ENCODE data around the gene B4GALNT4.
"Not testable (repeated sequence)": the region's sequence is repeated elsewhere in the genome, so short reads cannot be mapped to it uniquely, and the experiment has no call there.

Gene B4GALNT4

DNA sequence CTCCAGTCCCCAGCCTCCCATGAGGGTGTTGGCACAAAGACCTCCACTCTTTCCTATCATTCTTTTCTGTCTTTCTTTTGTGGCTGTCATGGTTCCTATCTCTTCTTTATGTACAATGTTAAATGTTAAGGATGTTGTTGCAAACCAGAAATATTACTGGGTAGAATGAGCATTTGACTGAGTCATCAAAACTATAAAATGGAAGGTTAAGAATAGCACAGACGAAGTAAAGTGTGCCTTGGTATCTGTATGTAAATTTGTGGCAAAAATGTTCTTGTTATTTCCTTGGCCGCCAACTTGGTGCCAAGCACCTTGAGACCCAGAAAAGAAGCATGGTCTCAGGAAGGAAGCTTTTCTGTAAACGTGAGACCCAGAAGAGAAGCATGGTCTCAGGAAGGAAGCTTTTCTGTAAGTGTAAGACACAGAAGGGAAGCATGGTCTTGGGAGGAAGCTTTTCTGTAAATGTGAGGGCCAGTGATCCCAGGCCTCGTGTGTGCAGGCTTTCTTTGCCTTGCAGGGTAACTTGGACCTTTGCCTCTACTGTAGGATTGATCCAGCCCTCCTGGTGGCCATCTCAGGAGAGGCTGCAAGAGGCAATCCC lies 18.0 kb downstream of the B4GALNT4 start:
- no peaks in the 10 kb centered on the region for H3F3A ChIP-seq (ENCODE audit: insufficient read depth, low read length)
- no peaks in the 10 kb centered on the region for H4K20me1 ChIP-seq (ENCODE audit: insufficient read depth, low read length)
- DNase-seq = no peak
- TF ChIP-seq EZH2 (optimal IDR thresholded peaks at IDR 0.05; ENCODE audit: low read depth, low read length) = no peak
- H3K9me3 ChIP-seq (replicated peaks; ENCODE audit: insufficient read depth, low read length) = no peaks in the 10 kb centered on the region
- H3K27ac ChIP-seq (ENCODE audit: low read length) = no peak overlapping the region
- no peaks in the 10 kb centered on the region for H3K79me2 ChIP-seq (ENCODE audit: low read length)
- H3K4me2 ChIP-seq (ENCODE audit: low read depth, low read length) = no peak overlapping the region
- no peak overlapping the region for H3K9ac ChIP-seq (ENCODE audit: low read length)
- no peaks in the 10 kb centered on the region for H3K36me3 ChIP-seq (replicated peaks; ENCODE audit: insufficient read depth, low read length)
- no peak overlapping the region for H2AFZ ChIP-seq (ENCODE audit: low read length)
- no peaks in the 10 kb centered on the region for H3K4me1 ChIP-seq (ENCODE audit: low read length)
- peaks cover 81% of the 10 kb centered on the region for H3K27me3 ChIP-seq (replicated peaks; ENCODE audit: insufficient read depth, low read length)
- H3K4me3 ChIP-seq (ENCODE audit: low read length) = no peak overlapping the region
- H3K9me2 ChIP-seq (replicated peaks; ENCODE audit: insufficient read depth, low read length) = no peaks in the 10 kb centered on the region

DNA sequence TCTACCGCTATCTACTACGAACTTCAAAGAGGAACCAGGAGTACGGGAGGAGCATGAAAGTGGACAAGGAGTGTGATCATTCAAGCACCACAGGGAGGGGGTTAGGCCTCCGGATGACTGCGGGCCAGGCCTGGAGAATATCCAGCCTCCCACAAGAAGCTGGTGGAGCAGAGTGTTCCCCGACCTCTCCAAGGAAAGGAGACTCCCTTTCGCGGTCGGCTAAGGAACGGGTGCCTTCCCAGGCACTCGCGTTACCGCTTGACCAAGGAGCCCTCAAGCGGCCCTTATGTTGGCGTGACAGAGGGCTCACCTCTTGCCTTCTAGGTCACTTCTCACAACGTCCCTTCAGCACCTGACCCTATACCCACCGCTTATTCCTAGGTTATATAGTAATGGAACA lies 20.1 kb downstream of the B4GALNT4 start:
- peaks cover 72% of the 10 kb centered on the region for H3K27me3 ChIP-seq (replicated peaks; ENCODE audit: insufficient read depth, low read length)
- H3K9me3 ChIP-seq (replicated peaks; ENCODE audit: insufficient read depth, low read length); H3K4me1 ChIP-seq (ENCODE audit: low read length); DNase-seq; H3K36me3 ChIP-seq (replicated peaks; ENCODE audit: insufficient read depth, low read length); H3K9me2 ChIP-seq (replicated peaks; ENCODE audit: insufficient read depth, low read length); H3K79me2 ChIP-seq (ENCODE audit: low read length); H3K9ac ChIP-seq (ENCODE audit: low read length); H2AFZ ChIP-seq (ENCODE audit: low read length); H3F3A ChIP-seq (ENCODE audit: insufficient read depth, low read length); H4K20me1 ChIP-seq (ENCODE audit: insufficient read depth, low read length); H3K4me2 ChIP-seq (ENCODE audit: low read depth, low read length); H3K27ac ChIP-seq (ENCODE audit: low read length); H3K4me3 ChIP-seq (ENCODE audit: low read length): not testable (repeated sequence)

DNA sequence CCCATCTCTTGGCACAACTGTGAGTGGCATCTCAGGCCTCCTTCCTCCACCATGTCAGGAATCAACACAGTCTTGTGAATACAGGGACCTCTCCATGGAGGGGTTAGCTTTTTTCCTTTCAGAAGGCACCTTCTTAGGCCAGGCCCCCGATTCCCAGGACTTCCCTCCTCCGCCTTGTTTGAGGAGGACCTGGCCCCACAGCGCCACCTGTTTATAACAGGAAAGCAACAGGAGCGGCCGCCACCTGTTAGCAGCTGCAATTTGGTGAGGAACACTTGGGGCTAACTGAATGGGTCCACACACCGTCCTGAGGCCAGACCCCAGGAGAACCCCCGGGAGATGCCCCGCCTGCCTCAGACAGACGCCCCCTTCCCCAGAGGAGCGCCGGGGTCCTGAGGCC lies 20.9 kb downstream of the B4GALNT4 start:
- Histone ChIP-seq H3K27ac (ENCODE audit: low read length) (no peak overlapping the region), H3K36me3 (replicated peaks; ENCODE audit: insufficient read depth, low read length) (no peaks in the 10 kb centered on the region), H3K79me2 (ENCODE audit: low read length) (no peaks in the 10 kb centered on the region), H3K27me3 (replicated peaks; ENCODE audit: insufficient read depth, low read length) (peaks cover 76% of the 10 kb centered on the region), H3F3A (ENCODE audit: insufficient read depth, low read length) (no peaks in the 10 kb centered on the region), H4K20me1 (ENCODE audit: insufficient read depth, low read length) (no peaks in the 10 kb centered on the region), H3K4me2 (ENCODE audit: low read depth, low read length) (no peak overlapping the region), H3K9ac (ENCODE audit: low read length) (no peak overlapping the region), H3K9me3 (replicated peaks; ENCODE audit: insufficient read depth, low read length) (no peaks in the 10 kb centered on the region), H3K4me1 (ENCODE audit: low read length) (no peaks in the 10 kb centered on the region), H3K9me2 (replicated peaks; ENCODE audit: insufficient read depth, low read length) (no peaks in the 10 kb centered on the region), H2AFZ (ENCODE audit: low read length) (no peak overlapping the region), H3K4me3 (ENCODE audit: low read length) (no peak overlapping the region)
- TF ChIP-seq, protein P1, sequence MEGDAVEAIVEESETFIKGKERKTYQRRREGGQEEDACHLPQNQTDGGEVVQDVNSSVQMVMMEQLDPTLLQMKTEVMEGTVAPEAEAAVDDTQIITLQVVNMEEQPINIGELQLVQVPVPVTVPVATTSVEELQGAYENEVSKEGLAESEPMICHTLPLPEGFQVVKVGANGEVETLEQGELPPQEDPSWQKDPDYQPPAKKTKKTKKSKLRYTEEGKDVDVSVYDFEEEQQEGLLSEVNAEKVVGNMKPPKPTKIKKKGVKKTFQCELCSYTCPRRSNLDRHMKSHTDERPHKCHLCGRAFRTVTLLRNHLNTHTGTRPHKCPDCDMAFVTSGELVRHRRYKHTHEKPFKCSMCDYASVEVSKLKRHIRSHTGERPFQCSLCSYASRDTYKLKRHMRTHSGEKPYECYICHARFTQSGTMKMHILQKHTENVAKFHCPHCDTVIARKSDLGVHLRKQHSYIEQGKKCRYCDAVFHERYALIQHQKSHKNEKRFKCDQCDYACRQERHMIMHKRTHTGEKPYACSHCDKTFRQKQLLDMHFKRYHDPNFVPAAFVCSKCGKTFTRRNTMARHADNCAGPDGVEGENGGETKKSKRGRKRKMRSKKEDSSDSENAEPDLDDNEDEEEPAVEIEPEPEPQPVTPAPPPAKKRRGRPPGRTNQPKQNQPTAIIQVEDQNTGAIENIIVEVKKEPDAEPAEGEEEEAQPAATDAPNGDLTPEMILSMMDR (IDR thresholded peaks at IDR 0.05; ENCODE audit: low read length) = peak; percentile 33
- TF ChIP-seq EZH2 (optimal IDR thresholded peaks at IDR 0.05; ENCODE audit: low read depth, low read length) (no peak), EZH2phosphoT487 (IDR thresholded peaks at IDR 0.05; ENCODE audit: low read length) (no peak)
- no peak for DNase-seq

DNA sequence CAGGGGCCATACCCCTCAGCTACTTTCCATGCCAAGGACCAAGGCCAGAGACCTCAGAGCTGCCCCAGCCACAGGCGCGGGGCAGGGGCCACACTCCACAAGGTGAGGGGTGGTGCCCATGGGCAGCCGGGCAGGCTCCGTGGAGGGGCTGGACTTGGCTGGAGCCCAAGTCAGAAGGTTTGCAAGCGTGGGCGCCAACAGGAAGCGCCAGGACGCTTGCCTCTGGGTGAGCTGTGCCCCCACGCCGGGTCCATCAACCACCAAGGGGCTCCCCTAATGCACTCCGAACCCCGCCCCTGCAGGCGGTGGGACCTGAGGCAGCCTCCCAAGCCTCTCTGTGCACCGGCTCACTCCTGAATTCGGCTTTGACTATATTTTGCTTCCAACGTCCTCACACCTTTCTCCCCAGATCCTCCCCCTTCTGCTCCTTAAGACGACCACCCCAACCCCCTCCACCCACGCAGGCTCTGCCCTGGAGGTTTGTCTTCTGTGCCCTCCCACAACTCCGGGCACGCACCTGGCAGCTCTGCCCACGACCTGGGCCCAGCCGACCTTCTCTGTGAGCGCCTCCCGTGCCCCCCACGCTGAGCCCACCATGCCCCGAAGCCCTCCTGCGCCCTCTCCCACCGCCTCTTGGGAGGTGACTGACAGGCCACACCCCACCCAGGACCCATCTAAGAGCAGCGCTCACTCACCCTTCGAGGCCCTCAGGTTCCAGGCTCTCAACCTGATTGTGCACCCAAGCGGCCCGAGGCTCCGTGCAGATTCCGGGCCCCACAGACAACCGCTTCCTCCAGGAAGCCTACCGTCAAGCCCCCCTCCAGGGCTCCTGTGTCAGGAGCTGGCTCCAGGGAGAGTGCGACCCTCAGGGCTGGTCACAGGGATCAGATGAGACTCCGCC lies 22.1 kb downstream of the B4GALNT4 start:
- no peak for DNase-seq
- peaks cover 78% of the 10 kb centered on the region for H3K27me3 ChIP-seq (replicated peaks; ENCODE audit: insufficient read depth, low read length)
- no peak overlapping the region for H3K4me2 ChIP-seq (ENCODE audit: low read depth, low read length)
- no peaks in the 10 kb centered on the region for H3K9me3 ChIP-seq (replicated peaks; ENCODE audit: insufficient read depth, low read length)
- no peaks in the 10 kb centered on the region for H3K36me3 ChIP-seq (replicated peaks; ENCODE audit: insufficient read depth, low read length)
- no peaks in the 10 kb centered on the region for H4K20me1 ChIP-seq (ENCODE audit: insufficient read depth, low read length)
- no peak overlapping the region for H3K27ac ChIP-seq (ENCODE audit: low read length)
- TF ChIP-seq EZH2 (optimal IDR thresholded peaks at IDR 0.05; ENCODE audit: low read depth, low read length) = no peak
- TF ChIP-seq, protein P1 (IDR thresholded peaks at IDR 0.05; ENCODE audit: low read length) = no peak
- TF ChIP-seq EZH2phosphoT487 (IDR thresholded peaks at IDR 0.05; ENCODE audit: low read length) = no peak
- no peaks in the 10 kb centered on the region for H3K4me1 ChIP-seq (ENCODE audit: low read length)
- H3F3A ChIP-seq (ENCODE audit: insufficient read depth, low read length) = no peaks in the 10 kb centered on the region
- H3K4me3 ChIP-seq (ENCODE audit: low read length) = no peak overlapping the region
- no peaks in the 10 kb centered on the region for H3K79me2 ChIP-seq (ENCODE audit: low read length)
- no peak overlapping the region for H2AFZ ChIP-seq (ENCODE audit: low read length)
- no peak overlapping the region for H3K9ac ChIP-seq (ENCODE audit: low read length)
- no peaks in the 10 kb centered on the region for H3K9me2 ChIP-seq (replicated peaks; ENCODE audit: insufficient read depth, low read length)
